Measurements from ENCODE around the gene ELOVL6. TPM values are rescaled to one million over a fixed set of nuclear protein-coding genes. Genes with fewer than 3 reads are reported as not detected.

ELOVL6 gene
- total and polyA plus RNA-seq, 2 of the 4 experiments (the other 2 are of a cell fraction): 17.9 to 19.0 TPM

GRCh38 chr4:110034026-110034393 lies 164.4 kb downstream of the ELOVL6 start:
- Histone ChIP-seq H3K79me1 (ENCODE audit: low read depth in 1 of 2, low read length in 2 of 2) (no peaks in the 10 kb centered on the region), H3K4me1 (ENCODE audit: control insufficient read depth, insufficient read depth, low read length) (no peaks in the 10 kb centered on the region), H2BK120ac (ENCODE audit: low read depth, low read length) (no peak overlapping the region), H3K4ac (ENCODE audit: low read depth, low read length) (no peak overlapping the region), H3K56ac (ENCODE audit: extremely low read depth, insufficient read depth, low read length) (no peak overlapping the region), H2AFZ (replicated peaks; ENCODE audit: low read length, poor library complexity) (no peak overlapping the region), H2AK9ac (replicated peaks; ENCODE audit: low read depth, low read length, poor library complexity) (no peak overlapping the region), H3K14ac (replicated peaks; ENCODE audit: low read depth, low read length) (no peak overlapping the region), H2AK5ac (ENCODE audit: low read depth, low read length) (no peak overlapping the region), H3K9me3 (ENCODE audit: control insufficient read depth, insufficient read depth, low read length) (peaks cover 2% of the 10 kb centered on the region; the same call in 1 of the 2 replicates), H3K4me3 (ENCODE audit: insufficient read depth, low read depth, low read length) (no peak overlapping the region), H4K91ac (ENCODE audit: insufficient read depth, low read depth, low read length) (no peak overlapping the region), H2BK15ac (ENCODE audit: low read depth, low read length) (no peak overlapping the region), H3K23ac (ENCODE audit: low read depth, low read length) (no peak overlapping the region), H3K9me1 (ENCODE audit: insufficient read depth, low read length) (no peaks in the 10 kb centered on the region), H3K27me3 (ENCODE audit: control insufficient read depth, insufficient read depth, low read length) (peaks cover 5% of the 10 kb centered on the region), H4K20me1 (ENCODE audit: insufficient read depth, low read length) (no peaks in the 10 kb centered on the region), H3K36me3 (ENCODE audit: control insufficient read depth, insufficient read depth, low read length) (no peaks in the 10 kb centered on the region), H4K5ac (ENCODE audit: low read depth, low read length) (no peak overlapping the region), H2BK5ac (ENCODE audit: low read depth, low read length, poor library complexity, severe bottlenecking) (no peak overlapping the region), H3K4me2 (ENCODE audit: low read depth, low read length) (no peak overlapping the region), H4K8ac (ENCODE audit: low read depth in 2 of 2, low read length in 2 of 2) (no peak overlapping the region), H3K18ac (ENCODE audit: low read depth, low read length) (no peak overlapping the region), H3K27ac (ENCODE audit: insufficient read depth, low read length) (no peak overlapping the region), H3K9ac (ENCODE audit: low read depth, low read length) (no peak overlapping the region), H2BK20ac (ENCODE audit: low read depth, low read length) (no peak overlapping the region)
- dilution Hi-C loops (cut with HindIII; ENCODE audit: low sequenced_read_pairs, unreplicated experiment) (no loop called here), in situ Hi-C loops (cut with MboI; ENCODE audit: low sequenced_read_pairs) (no loop called here), intact Hi-C loops (cut with micrococcal nuclease) (no loop called here)
- no TSS peak for BruUV-seq (replicated peaks)
- no peak for DNase-seq
- CTCF ChIA-PET: no interaction called here
- no CpG with 5 or more reads among the region's 3 CpGs for WGBS, 2 experiments (ENCODE audit: extremely low coverage in 2 of 2, insufficient read length in 1 of 2)
- TF ChIP-seq MXI1 (IDR thresholded peaks at IDR 0.05; ENCODE audit: borderline replicate concordance, low read depth, low read length) (no peak), CHD1 (IDR thresholded peaks at IDR 0.05; ENCODE audit: low read depth, low read length) (no peak), RAD21 (IDR thresholded peaks at IDR 0.05; ENCODE audit: low read length) (no peak), FOS (IDR thresholded peaks at IDR 0.05; ENCODE audit: low read depth, low read length) (no peak), CTCF (conservative IDR thresholded peaks at IDR 0.05; ENCODE audit: low read depth, low read length) (no peak), MAZ (IDR thresholded peaks at IDR 0.05; ENCODE audit: borderline replicate concordance, low read depth, low read length) (no peak), RCOR1 (IDR thresholded peaks at IDR 0.05; ENCODE audit: insufficient replicate concordance, low read length) (no peak), NFE2L2 (IDR thresholded peaks at IDR 0.05; ENCODE audit: low read depth, low read length) (no peak), USF2 (IDR thresholded peaks at IDR 0.05; ENCODE audit: low read depth, low read length) (no peak), CEBPB (IDR thresholded peaks at IDR 0.05; ENCODE audit: low read depth, low read length) (no peak), ELK1 (IDR thresholded peaks at IDR 0.05; ENCODE audit: borderline replicate concordance, low read depth, low read length) (no peak), SMC3 (IDR thresholded peaks at IDR 0.05; ENCODE audit: low read depth, low read length) (no peak), MAFK (IDR thresholded peaks at IDR 0.05; ENCODE audit: low read depth, low read length) (no peak), RFX5 (IDR thresholded peaks at IDR 0.05; ENCODE audit: low read depth, low read length) (no peak)
- no peak for ATAC-seq (ENCODE audit: low read depth)
- POLR2A ChIA-PET (ENCODE audit: unreplicated experiment): no interaction called here
